Measurements from ENCODE around the gene SAMHD1.
"Not testable (repeated sequence)": the region's sequence is repeated elsewhere in the genome, so short reads cannot be mapped to it uniquely, and the experiment has no call there.

The SAMHD1 gene

DNA sequence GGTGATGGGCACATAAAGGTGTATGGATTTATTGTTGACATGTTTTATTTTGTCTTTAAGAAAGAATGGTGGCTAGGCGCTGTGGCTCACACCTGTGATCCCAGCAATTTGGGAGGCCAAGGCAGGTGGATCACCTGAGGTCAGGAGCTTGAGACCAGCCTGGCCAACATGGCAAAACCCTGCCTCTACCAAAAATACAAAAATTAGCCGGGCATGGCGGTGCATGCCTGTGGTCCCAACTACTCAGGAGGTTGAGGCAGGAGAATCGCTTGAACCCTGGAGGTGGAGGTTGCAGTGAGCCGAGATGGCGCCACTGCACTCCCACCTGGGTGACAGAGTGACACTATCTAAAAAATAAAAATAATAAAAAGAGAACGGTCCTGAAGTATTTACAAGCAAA is 45.4 kb downstream of the SAMHD1 start:
- DNase-seq: not testable (repeated sequence)

- not testable (repeated sequence) for DNase-seq
Measured at GRCh38 chr20:36905566-36905965, 45.9 kb downstream of the SAMHD1 start.

GRCh38 chr20:36904690-36905089 is 46.8 kb downstream of the SAMHD1 start:
- no peak for DNase-seq

GRCh38 chr20:36895036-36895435 is 56.5 kb downstream of the SAMHD1 start:
- DNase-seq: no peak

- no peak for DNase-seq
Measured at GRCh38 chr20:36893801-36894200, 57.7 kb downstream of the SAMHD1 start.

DNA sequence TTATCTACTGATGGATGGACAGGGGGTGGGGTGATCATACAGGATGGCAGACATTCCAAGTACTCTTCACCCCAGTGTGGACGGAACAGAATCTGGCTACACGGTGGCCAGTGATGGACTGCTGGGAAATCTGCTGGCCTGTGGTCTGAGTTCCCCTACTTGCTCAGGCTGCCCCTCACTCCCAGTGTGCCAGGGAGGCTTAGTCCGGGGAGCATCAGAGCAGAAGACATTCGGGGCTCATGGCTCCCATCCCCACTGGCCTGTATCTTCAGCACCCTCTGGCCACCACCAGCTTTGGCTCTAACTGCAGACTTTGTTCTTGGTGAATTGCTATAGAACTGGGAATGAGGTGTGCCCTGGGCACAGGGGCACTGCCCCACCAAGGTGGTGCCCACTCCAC is 60.3 kb downstream of the SAMHD1 start:
- no peak for DNase-seq

- no peak for DNase-seq
Measured at GRCh38 chr20:36890586-36890985, 60.9 kb downstream of the SAMHD1 start.

DNA sequence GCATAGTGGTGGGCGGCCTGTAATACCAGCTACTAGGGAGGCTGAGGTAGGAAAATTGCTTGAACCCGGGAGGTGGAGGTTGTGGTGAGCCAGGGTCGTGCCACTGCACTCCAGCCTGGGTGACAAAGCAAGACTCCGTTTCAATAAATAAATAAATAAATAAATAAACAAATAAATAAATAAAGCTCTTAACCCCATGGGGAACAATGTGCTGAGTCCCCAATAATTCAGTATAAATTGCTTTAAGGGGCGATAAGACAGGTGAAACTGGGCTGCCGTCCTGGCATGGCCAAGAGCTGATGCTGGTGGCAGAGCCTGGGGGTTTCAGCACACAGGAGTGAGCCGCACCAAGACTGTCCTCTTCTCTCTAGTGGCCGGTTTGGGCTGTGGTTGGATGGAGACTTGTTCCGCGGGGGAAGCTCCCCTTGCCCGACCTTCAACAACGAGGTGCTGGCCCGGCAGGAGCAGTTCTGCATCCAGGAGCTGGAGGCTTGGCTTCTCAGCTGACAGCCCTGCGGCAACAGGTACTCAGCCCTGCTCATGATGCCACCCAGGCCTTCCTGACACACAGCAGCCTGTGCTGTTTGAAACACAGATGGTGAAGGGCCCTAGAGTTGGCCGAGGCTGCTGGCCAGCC is 62.5 kb downstream of the SAMHD1 start:
- no peak for DNase-seq

DNA sequence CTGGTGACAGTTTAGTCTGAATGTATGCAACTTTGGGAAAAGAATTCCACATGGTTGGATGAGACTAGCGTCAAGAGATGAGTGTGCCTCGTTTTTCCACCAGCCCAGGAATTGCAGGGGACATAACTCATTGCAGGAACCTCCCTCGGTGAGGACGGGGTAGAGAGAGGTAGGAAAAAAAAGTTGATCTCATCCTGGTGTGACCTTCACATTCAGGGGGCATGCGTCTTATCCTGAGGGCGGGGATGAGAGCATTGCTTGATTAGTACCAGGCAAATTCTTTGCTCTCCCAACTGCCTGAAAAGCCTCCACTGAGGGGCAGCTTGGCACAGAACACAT is 63.8 kb downstream of the SAMHD1 start:
- no peak for DNase-seq

GRCh38 chr20:36886859-36887751 is 64.4 kb downstream of the SAMHD1 start:
- DNase-seq: peak; percentile 63

DNA sequence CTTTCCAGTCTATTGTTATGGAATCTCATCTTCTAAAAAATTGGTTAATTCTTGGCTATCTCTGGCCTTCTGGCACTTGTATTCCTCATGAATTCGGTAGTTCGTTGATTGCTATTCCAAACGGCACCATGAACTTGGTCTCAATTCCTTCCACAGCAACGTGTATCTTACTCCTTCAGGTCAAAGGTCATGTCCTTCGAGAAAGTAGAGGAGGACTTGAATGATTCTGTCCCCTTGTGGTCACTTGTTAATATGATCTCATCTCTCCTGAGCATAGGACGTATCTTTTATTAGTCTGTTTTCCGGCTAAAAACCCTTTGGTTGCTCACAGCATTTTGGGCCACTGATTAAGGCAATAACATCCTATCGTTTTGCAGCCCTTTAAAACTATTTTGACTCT is 66.2 kb downstream of the SAMHD1 start:
- DNase-seq: no peak

GRCh38 chr20:36883977-36884535 is 67.5 kb downstream of the SAMHD1 start:
- no peak for DNase-seq

DNA sequence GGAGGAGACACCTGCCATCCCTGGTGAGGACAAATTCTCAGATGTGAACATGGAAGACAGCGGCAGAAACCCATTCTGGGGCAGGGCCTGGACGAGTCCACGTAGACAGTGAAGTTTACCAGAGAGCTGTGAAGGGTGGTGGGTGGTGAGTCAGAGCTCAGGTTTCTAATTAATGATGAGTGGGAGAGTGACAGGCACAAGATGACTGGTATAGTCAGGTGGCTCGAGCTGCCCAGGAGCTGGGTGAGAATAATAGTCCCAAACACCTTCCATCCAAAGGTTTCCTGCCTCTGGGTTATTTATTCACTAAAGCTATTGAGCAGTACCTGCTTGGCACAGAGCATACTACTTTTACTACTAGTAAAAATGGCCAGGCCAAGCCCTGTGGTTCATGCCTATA is 69.6 kb downstream of the SAMHD1 start:
- no peak for DNase-seq

GRCh38 chr20:36881331-36881730 is 70.2 kb downstream of the SAMHD1 start:
- no peak for DNase-seq

DNA sequence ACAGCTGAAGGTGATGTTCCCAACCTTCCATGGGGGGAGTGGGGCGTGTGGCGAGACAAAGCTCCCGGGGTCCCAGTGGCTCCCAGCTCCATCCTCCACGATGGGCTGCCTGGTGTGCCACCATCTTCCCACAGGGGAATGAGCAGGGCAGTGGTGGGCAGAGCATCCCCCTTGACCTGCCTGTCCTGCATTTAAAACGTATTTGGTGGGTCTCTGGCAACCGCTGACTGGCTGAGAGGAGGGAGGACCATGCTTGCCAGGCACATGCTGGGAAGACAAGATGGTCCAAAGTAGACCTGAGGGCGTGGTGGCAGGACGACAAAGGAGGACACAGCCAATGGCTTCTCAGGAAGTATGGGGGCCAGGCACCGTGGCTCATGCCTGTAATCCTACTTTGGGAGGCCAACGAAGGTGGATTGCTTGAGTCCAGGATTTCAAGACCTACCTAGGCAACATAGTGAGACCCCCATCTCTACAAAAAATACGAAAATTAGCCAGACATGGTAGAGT is 70.7 kb downstream of the SAMHD1 start:
- no peak for DNase-seq

GRCh38 chr20:36878941-36879340 is 72.6 kb downstream of the SAMHD1 start:
- DNase-seq: no peak

- no peak for DNase-seq
Measured at GRCh38 chr20:36876473-36876833, 75.1 kb downstream of the SAMHD1 start.

DNA sequence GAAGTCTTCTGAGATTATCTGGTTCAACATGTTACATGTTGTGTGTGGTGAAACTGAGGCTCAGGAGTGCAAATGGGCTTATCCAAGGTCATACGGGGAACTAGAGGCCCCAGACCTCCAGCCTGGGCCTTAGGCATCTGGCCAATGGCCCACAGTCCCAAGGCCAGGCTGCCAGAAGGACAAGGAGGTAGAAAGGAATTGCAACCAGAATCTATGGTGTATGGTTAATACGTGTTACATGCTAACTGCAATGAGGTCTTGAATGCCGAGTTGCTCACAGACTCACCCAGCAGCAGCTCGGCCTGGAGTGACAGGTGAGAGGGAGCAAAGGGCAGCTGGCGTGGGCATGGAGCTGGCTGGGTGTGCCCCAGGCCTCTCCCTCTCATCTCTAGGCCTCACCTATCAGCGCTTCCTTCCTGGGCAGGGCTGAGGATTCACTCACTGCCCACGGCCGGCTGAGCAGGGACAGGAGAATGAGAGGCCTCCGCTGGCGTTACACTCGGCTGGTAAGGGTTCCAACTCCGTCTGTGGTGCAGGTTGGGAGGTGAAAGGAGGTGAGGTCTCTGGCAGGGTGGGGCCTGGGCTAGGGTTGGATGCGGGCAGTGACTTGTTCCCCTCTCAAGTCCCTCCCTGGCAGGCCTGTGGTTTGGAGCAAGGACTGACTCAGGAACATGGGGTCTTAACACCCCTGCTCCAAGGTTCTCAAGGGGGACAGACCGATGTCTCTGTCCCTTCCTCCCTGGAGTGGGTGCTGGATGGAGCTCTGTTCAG is 75.6 kb downstream of the SAMHD1 start, which contains the start of gene TLDC2:
TSS of gene TLDC2 (plus strand) at position 437 of the 771 bp plus-strand sequence. CDS start at position 474, 37 bp downstream.
- DNase-seq: no peak

- DNase-seq: not testable (repeated sequence)
Measured at GRCh38 chr20:36875093-36875492, 76.4 kb downstream of the SAMHD1 start.

DNA sequence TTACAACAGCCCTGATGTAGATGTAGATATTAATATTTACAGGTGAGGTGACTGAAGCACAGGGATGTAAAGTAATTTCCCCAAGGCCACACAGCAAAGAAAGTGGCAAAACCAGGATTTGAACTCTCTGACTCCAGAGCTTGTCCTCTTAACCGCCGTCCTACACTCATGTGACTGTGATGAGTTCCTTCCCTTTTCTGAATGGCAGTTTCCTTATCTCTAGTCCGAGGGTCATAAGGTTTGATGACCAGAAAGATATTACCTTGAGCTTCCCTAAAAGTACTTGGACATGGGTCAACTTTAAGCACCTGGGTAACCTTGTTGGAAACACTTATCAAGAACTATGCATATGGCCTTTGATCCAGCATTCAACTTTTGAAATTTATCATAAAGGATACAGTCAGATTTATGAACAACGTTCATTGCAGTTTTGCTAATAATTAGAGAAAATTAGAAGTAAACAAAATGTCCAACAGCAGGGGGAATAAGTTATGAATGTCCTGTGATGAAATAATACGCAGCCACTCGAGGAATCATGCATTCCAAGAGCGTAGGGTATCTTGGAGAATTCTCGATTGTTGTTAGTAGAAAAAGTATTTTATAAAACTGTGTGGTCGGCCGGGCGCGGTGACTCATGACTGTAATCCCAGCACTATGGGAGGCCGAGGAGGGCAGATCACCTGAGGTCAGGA is 77.9 kb downstream of the SAMHD1 start:
- DNase-seq: no peak

GRCh38 chr20:36872852-36873251 is 78.7 kb downstream of the SAMHD1 start:
- no peak for DNase-seq

Measured in NCI-H2029 (cell line).